SH-SY5Y (cell line): ENCODE measurements around the gene MAPT.

Experiments
- GATA2 ChIP-seq: IDR thresholded peaks from 2 replicates; pipeline ENCODE4 v1.6.1; 2011; ENCODE audit warnings: mild to moderate bottlenecking, low read depth, low read length
- GATA3 ChIP-seq: IDR thresholded peaks from 2 replicates; pipeline ENCODE4 v1.6.1; 2011; ENCODE audit warnings: low read depth, mild to moderate bottlenecking, low read length, moderate library complexity

DNA sequence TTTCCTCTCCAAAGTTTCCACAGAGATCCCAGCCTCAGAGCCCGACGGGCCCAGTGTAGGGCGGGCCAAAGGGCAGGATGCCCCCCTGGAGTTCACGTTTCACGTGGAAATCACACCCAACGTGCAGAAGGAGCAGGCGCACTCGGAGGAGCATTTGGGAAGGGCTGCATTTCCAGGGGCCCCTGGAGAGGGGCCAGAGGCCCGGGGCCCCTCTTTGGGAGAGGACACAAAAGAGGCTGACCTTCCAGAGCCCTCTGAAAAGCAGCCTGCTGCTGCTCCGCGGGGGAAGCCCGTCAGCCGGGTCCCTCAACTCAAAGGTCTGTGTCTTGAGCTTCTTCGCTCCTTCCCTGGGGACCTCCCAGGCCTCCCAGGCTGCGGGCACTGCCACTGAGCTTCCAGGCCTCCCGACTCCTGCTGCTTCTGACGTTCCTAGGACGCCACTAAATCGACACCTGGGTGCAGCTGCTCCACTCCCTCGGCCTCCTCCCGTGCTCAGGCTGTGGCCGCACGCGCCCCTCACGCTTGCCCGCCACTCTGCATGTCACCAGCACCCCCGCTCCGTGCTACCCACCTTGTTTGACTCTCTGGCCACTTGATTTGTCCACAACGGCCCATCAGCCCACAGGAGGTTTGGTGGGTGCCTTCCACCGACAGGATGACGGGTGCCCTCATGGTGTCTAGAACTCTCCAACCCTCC is 89.4 kb downstream of the MAPT start:
- TF ChIP-seq GATA3 (no peak), GATA2 (no peak)
